Activated CD8-positive, alpha-beta T cell treated with anti-CD3 and anti-CD28 coated beads for 36 hours (primary cell): ENCODE data around the gene COL4A1. TPM values are rescaled to one million over a fixed set of nuclear protein-coding genes. Genes with fewer than 3 reads are reported as not detected.

Source experiments
- ATAC-seq: fragments of 200-7000 bp; cut with Tn5 transposase; one replicate; pipeline ENCODE4 v1.10.0; 2021; ENCODE audit warnings: mild to moderate bottlenecking, moderate library complexity
- CTCF ChIA-PET: fragments of 350-600 bp; sonication (Branson Sonifier 250); formaldehyde crosslinking; loops from one replicate; lab custom pipeline; 2021; ENCODE audit warnings: antibody characterized with exemption; lab: Charles Lee
- POLR2A ChIA-PET: fragments of 350-600 bp; sonication (Branson Sonifier 250); formaldehyde crosslinking; loops from one replicate; lab custom pipeline; 2021; ENCODE audit warnings: antibody characterized with exemption; lab: Charles Lee
- DNase-seq: peaks from one replicate; pipeline ENCODE4 v3.0.0-alpha.2; 2020
- H3K27ac Mint-ChIP-seq: one replicate; pipeline ENCODE4 v1.8.0; 2021; ENCODE audit warnings: mild to moderate bottlenecking, mixed read lengths
- H3K27me3 Mint-ChIP-seq: one replicate; pipeline ENCODE4 v1.8.0; 2021; ENCODE audit warnings: mixed read lengths
- H3K36me3 Mint-ChIP-seq: one replicate; pipeline ENCODE4 v1.8.0; 2021; ENCODE audit warnings: low read depth, mixed read lengths
- H3K4me1 Mint-ChIP-seq: one replicate; pipeline ENCODE4 v1.8.0; 2021; ENCODE audit warnings: low read depth, mixed read lengths
- H3K4me3 Mint-ChIP-seq: one replicate; pipeline ENCODE4 v1.8.0; 2021; ENCODE audit warnings: mild to moderate bottlenecking, moderate library complexity, mixed read lengths
- H3K9me3 Mint-ChIP-seq: one replicate; pipeline ENCODE4 v1.8.0; 2021; ENCODE audit warnings: mixed read lengths
- intact Hi-C: fragments of 100-400 bp; cut with micrococcal nuclease; formaldehyde crosslinking; loops from one replicate; pipeline ENCODE4 v1.10.0; 2022
- total RNA-seq, 2 experiments: library from RNA; stranded (reverse); gene quantifications; one replicate each; pipeline ENCODE4 v1.2.3, GENCODE V29; 2021
- TF ChIP-seq, protein P1 (sequence below): fragments of 200-600 bp; IDR thresholded peaks from one replicate; pipeline ENCODE4 v1.8.0; 2022; ENCODE audit warnings: antibody characterized with exemption, mild to moderate bottlenecking

The COL4A1 gene
- total RNA-seq, 2 experiments from 2014 or later: not detected

DNA sequence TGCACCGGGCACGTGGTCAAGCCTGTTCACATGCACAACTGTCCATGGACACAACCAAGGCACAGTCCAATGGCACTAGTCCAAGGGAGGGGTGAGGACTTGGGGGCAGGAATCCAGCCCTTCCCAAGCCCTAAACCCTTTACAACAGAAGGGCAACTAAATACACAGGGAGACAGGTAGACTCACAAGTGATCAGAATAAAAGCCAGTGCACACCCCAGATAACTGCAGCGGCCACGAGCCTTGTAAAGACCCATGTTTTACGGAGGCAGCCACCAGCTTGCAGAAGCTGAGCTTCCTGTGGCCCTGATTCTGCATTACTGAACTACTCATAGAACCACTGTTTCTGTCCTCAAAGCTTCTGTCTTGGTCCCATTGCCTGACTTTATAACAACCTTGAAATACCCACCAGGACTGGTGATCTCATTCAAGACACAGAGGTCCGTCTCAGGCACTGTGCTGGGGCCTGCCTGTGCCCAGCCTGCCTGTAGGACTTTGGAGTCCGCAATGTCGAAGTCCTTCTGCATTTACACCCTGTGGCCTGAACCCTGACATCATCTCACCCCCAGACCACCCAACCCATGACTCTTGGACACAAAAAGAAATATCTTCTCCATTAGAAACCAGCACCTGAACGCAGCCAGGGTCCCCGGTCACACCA lies 181.2 kb downstream of the COL4A1 start:
- TF ChIP-seq, protein P1, sequence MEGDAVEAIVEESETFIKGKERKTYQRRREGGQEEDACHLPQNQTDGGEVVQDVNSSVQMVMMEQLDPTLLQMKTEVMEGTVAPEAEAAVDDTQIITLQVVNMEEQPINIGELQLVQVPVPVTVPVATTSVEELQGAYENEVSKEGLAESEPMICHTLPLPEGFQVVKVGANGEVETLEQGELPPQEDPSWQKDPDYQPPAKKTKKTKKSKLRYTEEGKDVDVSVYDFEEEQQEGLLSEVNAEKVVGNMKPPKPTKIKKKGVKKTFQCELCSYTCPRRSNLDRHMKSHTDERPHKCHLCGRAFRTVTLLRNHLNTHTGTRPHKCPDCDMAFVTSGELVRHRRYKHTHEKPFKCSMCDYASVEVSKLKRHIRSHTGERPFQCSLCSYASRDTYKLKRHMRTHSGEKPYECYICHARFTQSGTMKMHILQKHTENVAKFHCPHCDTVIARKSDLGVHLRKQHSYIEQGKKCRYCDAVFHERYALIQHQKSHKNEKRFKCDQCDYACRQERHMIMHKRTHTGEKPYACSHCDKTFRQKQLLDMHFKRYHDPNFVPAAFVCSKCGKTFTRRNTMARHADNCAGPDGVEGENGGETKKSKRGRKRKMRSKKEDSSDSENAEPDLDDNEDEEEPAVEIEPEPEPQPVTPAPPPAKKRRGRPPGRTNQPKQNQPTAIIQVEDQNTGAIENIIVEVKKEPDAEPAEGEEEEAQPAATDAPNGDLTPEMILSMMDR: no peak
- H3K36me3 Mint-ChIP-seq: no peaks in the 10 kb centered on the region

DNA sequence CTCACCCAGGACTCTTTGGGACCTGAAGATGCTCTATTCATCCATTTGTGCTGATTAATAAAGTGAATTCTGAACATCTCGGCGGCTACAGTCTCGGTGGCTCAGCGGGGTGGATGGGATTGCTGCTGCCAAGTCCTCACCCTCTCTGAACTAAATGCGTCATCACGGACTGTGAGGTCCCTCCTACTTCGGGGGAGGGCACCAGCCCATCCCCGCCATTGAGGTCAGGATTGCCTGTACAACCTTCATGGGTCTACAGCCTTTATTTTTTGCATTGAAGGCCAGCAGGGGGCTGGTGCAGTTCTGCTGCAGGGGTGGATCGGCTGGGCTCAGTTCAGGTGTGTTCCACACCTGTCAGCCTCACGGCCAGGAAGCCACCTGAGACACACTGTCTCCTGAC lies 181.8 kb downstream of the COL4A1 start:
- POLR2A ChIA-PET: no interaction called here
- intact Hi-C loops: no loop called here

More for the DNA sequence above, 181.2 kb downstream of the COL4A1 start:
- no peaks in the 10 kb centered on the region for H3K4me1 Mint-ChIP-seq
- intact Hi-C loops: no loop called here
- peaks cover 26% of the 10 kb centered on the region for H3K27me3 Mint-ChIP-seq
- H3K4me3 Mint-ChIP-seq: no peak overlapping the region
- H3K9me3 Mint-ChIP-seq: no peaks in the 10 kb centered on the region
- no peak overlapping the region for H3K27ac Mint-ChIP-seq
- ChIA-PET POLR2A (no interaction called here), CTCF (no interaction called here)
- ATAC-seq (no peak), DNase-seq (no peak)

DNA sequence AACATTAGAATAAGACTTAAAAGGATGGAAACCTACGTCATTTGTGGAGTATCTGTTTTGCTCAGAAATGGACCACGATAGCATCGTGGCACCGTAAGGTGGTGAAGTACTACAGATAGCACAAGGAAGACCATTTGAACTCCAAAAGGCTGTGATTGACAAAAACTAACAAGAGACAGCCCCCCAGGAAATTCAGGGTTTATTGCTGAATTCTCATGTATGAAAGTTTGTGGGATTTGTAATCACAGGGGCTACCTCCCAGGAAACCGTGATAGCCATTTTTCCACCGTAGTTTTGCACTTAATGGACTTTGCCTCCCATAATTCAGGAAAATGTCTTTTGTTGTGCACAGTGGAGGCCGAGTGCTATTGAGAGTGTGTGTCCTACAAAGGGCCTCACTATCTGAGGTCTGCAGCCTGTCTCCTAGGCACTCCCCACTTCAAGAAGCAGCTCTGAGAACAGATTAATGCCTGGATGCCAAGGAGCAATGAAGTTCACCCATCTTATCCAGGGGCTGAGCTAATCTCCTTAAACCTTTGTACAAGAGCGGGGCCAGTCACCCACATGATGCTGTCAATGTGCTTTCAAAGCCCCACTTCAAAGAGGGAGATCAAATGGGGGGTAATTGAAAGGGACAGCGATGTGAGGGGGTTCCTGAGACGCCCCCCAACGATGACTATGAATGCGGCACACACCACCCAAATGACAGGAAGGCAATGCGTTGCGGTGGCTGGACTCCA lies 182.6 kb downstream of the COL4A1 start:
- Mint-ChIP-seq H3K36me3 (no peaks in the 10 kb centered on the region), H3K9me3 (no peaks in the 10 kb centered on the region), H3K27me3 (peaks cover 23% of the 10 kb centered on the region), H3K27ac (no peak overlapping the region), H3K4me1 (no peaks in the 10 kb centered on the region), H3K4me3 (no peak overlapping the region)
- CTCF ChIA-PET: no interaction called here
- intact Hi-C loops: no loop called here
- POLR2A ChIA-PET: no interaction called here
- TF ChIP-seq, protein P1: no peak
- ATAC-seq (no peak), DNase-seq (no peak)

More for the DNA sequence above, 181.8 kb downstream of the COL4A1 start:
- DNase-seq (no peak), ATAC-seq (no peak)
- H3K4me1 Mint-ChIP-seq: no peaks in the 10 kb centered on the region
- no peaks in the 10 kb centered on the region for H3K9me3 Mint-ChIP-seq
- H3K27ac Mint-ChIP-seq: no peak overlapping the region
- no peaks in the 10 kb centered on the region for H3K36me3 Mint-ChIP-seq
- peaks cover 23% of the 10 kb centered on the region for H3K27me3 Mint-ChIP-seq
- CTCF ChIA-PET: no interaction called here
- TF ChIP-seq, protein P1: no peak
- H3K4me3 Mint-ChIP-seq: no peak overlapping the region

DNA sequence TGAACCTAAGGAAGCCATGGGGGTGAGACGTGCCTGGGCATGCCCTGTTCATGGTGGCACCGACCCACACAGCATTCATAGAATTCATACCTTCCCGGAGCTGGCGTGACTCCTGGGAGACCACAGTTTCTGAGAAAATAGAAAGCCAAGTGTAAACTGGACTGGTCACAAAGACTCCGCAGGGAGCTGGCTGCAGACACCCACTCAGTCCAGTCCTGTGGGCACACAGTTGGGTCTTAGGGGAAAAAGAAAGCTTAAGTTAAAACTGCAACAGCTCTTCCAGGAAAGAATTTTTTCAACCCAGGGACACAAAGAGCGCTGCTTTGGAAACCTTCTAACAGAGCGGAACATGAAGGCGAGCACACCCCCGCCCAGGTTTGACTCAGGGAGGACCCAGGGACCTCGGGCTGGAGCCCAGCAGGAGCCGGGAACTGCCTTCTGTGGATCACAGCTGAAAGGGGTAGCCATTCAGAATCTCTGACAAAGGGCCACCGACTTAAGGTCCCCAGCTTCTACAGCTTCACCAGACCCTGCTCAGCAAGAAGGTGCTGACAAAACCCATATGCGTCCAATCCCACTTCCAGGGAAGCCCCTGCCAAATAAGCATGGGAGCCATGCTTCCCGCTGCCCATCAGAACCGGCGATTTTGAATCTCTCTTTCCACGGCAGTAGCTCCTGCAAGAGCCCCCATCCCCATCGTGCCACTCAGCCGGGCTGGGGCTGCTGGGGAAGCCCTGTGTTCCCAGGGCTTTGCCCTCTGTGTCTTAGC lies 183.7 kb downstream of the COL4A1 start:
- CTCF ChIA-PET: no interaction called here
- Mint-ChIP-seq H3K27ac (no peak overlapping the region), H3K4me3 (no peak overlapping the region), H3K36me3 (no peaks in the 10 kb centered on the region), H3K4me1 (no peaks in the 10 kb centered on the region), H3K9me3 (no peaks in the 10 kb centered on the region), H3K27me3 (peaks cover 23% of the 10 kb centered on the region)
- DNase-seq (no peak), ATAC-seq (no peak)
- intact Hi-C loops: no loop called here
- TF ChIP-seq, protein P1: no peak
- POLR2A ChIA-PET: no interaction called here
